GM21526 (cell line): ENCODE data around the gene CEP131.
A peak's percentile ranks its signal among the peaks of the same experiment; 100 is the strongest.

Experiments used
- ATAC-seq: cut with Tn5 transposase; IDR thresholded peaks from one replicate; pipeline ENCODE4 v1.9.1; 2021; ENCODE audit warnings: moderate library complexity; ENCODE audit not compliant: unreplicated experiment, low FRiP score

The CEP131 gene

GRCh38 chr17:81222906-81223761, at the start of gene CEP131:
Gene CEP131, minus strand, starts transcription at chr17:81222965. Its CDS starts 2,909 bp downstream, at chr17:81220056.
- peak; percentile 89 for ATAC-seq

DNA sequence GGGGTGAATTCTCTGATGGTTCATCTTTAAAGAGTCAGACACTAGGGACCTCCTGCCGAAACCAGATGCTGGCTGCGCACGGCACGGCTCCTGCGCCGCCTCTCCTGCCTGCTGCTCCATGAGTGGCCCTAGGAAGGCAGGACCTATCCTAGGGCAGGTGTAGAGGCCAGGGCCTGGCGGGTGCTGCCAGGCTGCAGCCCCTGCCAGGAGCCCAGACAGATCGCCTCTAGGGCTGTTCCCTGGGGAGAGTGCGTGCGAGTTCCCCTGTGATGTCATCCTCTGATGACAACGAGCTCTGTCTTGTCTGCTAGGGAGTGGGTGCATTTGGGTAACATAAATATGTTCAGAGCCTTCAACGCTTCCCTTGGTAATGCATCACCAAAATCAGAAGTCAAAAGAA, 48.5 kb upstream of the CEP131 start:
- ATAC-seq, result no peak

DNA sequence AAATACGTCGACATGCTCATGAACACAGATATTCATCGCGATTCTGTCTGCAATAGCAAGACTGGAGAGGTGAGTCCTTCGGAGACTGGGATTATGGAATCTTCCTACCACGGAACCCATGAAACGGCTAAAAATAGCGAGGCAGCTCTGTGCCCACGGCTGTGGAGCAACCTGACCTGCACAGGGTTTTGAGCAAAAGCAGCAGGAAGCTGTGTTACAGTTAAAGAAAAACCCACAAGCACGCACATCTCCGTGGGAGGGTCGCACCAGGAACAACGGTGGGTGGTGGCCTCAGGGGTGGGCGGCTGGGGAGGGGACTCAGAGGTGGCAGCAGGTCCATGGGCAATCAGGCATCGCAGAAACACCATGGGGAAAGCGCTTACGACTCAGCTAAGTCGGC, 47.5 kb upstream of the CEP131 start:
- no peak for ATAC-seq

- no peak for ATAC-seq
Measured at GRCh38 chr17:81267390-81268067, 44.8 kb upstream of the CEP131 start.

GRCh38 chr17:81265576-81265975, 42.8 kb upstream of the CEP131 start:
- no peak for ATAC-seq

- ATAC-seq, result no peak
Measured at GRCh38 chr17:81264640-81265039, 41.9 kb upstream of the CEP131 start.

DNA sequence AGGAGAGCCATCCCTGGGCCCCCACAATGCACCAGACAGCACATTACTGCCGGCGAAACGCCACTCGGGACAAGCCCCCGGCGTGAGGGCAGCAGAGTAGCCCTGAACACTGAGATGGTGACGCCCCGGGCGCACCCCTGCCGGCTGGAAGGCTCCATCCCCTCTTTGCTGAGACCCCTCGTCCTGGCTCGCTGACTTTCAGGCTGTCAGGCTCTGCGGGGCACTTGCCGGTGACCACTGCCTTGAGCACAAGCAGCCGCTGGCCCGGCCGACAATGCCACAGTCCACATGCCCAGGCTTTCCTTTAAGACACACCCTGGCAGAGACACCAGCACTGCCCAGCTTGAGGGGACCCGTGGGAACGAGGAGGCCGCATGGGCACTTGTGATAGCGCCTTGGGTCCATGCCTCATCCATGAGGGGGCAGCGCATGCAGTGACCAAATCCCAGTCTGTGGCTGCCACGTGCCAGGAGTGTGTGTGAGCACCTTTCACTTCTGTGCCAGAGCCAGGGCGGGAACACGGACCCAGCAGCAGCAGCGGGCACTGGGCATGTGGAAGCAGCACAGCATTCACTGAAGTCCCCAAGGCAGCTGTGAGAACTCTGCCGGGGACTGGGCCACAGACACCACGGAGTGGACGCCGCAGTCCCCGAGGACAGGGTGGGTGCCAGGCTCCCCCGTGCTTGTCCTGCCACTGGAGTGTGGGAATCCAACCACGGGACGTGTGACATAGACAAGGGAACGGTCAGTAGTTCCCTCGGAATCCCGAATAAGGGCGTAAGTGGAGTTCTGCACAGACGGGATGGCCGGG, 40.8 kb upstream of the CEP131 start:
- ATAC-seq, result no peak

DNA sequence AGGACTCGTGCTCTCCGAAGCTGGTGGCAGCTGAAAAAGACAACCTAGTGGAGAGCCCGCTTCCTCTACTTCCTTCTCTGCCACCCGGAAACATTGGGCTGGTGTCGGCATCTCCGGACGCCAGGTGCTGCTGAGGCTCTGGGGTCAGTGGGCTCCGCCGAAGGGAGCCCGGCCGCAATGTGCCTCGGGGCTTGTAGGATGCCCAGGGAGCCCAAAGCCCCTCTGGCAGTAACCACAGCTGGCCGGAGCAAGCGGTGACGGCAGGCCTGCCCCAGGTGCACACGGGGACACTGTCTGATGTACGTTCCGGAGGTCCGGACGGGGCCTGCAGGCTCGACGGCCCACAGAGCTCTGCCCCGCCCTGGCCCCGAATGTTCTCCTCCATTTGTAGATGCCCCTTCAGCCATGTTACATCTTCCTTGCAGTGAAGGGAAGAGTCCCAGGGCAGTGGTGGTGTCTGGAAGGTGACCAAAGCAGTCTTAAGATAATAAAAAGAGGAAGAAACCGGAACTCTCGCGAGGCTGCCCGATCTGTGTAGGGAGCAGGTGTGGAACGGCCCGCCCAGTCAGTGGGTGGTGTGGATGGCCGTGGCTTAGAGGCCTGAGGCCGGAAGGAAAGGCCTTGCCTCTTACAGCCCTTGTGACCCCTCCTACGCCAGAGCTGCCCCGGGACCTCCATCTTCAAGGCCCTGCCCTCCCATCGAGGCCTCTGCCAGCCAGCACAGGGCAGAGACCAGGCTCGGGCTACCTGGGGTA, 39.0 kb upstream of the CEP131 start:
- no peak for ATAC-seq

DNA sequence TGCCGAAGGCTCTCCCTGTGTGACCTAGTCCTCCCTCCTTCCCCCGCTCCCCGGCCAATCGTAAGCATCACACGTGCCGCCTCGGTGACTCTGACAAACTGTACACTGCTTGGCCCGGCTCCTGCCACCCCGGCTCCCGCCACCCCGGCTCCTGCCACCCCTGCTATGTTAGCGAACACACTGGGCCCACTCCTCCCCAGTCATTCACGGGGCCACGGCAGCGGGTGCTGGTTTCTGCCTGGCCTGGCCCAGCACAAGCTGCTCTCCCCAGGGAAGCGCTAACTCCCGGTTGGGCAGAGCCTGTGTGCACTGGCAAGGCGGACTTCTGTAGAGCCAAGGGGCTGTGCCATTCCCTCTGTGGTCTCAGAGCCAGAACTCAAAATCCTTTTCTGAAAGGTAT, 38.3 kb upstream of the CEP131 start:
- ATAC-seq, result no peak

DNA sequence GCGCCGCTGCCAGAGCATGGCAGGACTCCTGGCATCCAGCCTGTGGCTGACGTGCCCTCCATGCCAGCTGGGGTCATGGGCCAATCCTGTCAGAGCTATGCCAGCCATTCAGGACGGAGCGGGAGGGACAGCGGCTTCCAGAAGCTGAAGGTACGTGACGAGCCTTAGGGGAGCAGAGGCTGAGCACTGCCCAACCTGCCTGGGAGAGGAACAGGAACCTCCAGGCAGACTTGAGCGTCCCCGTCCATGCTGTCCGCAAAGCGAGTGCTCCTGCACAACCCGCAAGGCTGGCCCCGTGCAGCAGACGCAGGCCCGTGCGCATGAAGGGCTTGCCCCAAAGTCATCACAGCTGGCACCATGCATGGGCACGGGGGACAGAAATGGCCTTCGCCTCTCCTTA, 37.9 kb upstream of the CEP131 start:
- no peak for ATAC-seq

GRCh38 chr17:81260171-81260570, 37.4 kb upstream of the CEP131 start:
- no peak for ATAC-seq

- ATAC-seq, result no peak
Measured at GRCh38 chr17:81259058-81259605, 36.4 kb upstream of the CEP131 start.

GRCh38 chr17:81258292-81258691, 35.5 kb upstream of the CEP131 start:
- ATAC-seq, result no peak

- no peak for ATAC-seq
Measured at GRCh38 chr17:81257533-81257932, 34.8 kb upstream of the CEP131 start.

GRCh38 chr17:81256616-81257015, 33.9 kb upstream of the CEP131 start:
- ATAC-seq, result no peak

DNA sequence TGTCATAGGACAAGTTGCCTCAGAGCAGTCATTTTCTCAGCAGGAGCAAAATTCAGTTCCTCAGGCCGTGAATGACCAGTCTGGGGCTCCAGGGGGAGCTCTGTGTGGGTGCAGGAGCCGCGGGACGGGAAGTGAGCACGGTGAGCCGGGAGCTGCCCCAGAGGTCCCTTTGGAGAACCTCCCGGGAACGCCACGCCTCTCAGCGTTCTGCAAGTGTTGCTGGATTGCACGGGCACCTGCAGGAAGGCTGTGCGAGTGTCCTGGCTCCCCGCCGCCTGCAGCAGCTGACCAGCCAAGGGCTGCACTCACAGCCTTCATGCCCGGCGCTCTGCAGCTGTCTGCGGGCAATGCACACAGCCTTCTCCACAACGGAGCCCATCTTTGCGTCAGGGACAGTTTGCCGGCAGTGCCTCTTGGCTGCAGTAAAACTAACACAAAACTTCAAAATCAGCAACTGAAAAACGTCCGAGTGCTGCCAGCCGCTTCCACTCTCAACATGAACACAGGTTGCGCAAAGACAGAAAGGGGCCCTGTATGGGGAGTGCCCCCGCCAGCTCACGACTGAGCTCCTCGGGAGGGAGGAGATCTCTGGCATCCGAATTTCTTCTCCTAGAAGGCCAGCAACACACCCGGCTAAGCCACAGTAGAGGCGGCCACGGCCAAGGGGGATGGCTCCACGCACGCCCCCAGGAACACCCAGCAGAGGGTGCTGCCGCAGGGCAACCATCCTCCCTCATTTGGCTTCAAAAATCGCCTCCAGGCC, 32.4 kb upstream of the CEP131 start:
- no peak for ATAC-seq

- ATAC-seq, result no peak
Measured at GRCh38 chr17:81253358-81254131, 30.8 kb upstream of the CEP131 start.

DNA sequence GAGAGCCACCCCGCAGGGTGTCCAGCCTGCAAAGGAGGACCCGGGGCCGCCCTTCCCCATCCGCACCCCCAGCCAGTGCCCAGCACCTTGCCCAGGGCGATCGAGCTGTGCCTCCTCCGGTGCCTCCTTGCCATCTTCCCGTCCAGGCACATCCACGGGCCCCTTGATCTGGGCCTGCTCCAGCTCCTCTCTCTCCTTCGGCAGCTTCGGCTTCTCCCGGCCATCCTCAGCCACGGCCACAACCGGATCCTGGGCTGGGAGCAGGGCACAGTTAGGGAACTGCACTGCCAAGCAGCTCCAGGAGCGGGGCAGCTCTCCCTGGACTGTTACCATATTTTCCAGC, 30.2 kb upstream of the CEP131 start:
- no peak for ATAC-seq
